Measurements from ENCODE around the gene AVPR2.

Gene AVPR2

DNA sequence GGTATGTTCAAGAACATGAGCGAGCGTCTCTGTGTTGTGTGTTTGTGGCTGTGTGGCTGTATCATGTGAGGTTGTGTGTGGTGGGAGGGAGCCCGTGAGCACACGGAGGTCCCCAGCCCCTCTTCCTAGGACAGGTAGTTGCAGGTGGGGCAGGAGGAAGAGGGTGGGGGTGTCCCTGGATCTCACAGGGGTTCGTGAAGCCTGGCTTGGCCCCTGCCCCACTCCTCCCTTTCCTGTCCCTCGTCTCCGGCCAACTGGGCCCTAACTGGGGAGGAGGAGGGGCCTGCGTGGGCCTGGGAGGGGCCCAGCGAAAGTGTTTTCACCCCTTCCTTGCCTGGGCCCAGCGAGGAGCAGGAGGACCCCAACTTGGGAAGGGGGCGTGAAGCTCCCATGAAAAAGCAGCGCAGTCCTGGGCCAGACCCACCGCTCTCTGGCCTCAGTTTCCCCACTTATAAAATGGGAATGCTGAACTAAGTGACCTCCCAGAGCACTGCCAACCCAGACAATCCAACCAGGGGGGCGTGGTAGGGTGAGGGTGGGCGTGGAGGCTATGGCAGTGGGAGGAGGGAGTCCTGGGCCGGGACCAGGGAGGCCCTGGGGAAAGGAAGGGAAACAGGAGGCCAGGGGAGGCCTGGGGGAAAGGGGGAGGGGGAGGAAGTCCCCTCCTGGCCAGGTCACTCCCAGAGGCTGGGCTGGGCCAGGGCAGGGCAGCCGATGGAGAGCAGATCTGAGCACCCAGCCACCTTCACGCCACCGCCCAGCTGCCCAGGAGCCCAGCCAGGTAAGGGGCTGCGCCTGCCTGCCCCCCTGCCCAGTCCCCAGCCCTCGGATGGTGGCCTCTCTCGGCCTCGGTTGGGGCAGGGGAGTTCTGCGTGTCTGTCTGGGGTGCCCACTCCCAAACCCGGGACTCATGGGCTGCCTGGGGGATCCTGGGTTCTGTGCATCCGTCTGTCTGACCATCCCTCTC is at the start of gene AVPR2:
Gene AVPR2, plus strand, starts transcription at position 683 of the 967 bp plus-strand sequence. CDS start 473 bp downstream, outside the sequence.
- DNase-seq, result no peak

DNA sequence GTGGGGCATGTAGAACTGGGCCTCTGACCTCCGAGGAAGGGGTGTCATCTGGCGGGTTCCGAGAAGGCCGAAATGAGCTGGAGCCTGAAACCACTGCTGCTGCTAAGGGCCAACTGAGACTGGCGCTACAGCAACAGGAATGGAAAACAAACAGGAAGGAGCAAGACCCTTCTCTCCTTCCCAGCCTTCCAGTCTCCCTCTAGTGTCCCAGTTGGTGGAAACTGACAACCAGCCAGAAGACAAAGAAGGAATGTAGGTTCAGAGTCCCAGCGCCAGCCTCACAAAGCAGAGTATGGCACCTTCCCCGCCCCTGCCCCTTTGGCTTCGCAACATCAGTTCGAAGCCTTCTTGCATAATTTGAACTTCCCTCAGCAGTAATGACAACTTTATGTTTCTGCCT is 49.8 kb upstream of the AVPR2 start:
- DNase-seq, result no peak

DNA sequence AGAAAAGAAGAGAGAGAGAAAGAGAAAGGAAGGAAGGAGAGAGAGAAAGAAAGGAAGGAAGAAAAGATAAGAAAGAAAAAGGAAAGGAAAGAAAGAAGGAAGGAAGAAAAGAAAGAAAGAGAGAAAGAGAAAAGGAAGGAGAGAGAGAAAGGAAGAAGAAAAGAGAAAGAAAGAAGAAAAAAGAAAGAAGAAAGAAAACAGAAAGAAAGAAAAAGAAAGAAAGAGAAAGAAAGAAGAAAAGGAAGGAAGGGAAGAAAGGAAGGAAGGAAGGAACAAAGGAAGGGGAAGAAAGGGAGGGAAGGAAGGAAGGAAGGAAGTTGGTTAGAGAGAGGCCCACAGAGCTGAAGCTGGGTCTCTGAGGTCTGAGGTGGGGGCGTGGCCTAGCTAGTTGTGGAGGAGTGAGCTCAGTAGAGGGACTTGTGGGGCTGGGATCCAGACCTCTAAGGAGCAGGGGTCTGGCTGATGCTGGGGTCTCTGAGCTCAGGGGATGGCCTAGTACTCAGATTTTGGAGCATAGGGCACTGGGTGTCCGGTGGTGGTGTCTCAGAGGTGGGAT is 47.0 kb upstream of the AVPR2 start:
- no peak for DNase-seq

DNA sequence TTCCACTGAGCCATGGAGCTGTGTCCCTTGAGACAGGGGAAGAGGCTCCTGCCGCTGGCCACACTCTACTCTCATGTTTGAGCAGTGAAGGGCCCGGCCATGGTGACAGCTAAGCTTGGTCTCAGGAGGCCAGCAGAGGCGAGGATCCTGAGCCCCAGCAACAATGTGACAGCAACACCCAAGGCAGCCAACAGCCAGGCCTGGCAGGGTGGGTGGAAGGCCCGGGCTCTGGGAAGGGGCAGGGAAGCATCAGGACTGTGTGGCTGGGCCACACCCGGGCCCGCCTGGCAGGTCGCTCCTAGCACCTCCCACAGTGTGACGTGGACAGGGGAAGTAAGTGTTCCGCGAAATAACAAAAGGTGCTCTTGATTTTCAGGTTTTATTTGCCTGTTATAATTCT is 43.3 kb upstream of the AVPR2 start:
- no peak for DNase-seq

DNA sequence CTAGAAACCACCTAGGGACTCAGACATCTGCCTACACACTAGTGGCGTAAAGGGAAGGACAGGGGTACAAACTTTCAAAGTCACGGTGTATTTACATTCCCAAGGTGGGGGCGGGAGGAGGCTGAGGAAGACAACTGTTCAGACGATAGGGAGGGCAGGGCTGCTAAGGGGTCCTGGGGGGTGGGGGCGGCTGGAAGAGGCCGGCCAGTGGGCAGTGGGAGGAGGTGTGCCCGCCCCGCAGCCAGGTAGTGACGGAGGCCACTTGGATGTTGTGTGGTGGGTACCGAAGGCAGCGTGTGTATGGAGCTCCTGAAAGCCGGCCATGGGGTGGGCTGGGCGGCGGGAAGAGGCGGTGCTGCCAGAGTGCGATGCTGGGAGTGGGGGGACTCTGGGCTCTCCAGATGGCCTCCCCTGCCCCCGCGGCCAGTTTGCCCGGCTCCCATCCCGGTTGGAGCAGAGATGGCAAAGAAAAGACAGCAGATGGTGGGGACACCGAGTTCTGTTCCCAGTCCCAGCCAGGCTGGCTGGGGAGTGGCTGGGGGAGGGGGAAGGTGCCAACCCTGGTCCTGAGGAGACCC is 42.7 kb upstream of the AVPR2 start:
- no peak for DNase-seq

DNA sequence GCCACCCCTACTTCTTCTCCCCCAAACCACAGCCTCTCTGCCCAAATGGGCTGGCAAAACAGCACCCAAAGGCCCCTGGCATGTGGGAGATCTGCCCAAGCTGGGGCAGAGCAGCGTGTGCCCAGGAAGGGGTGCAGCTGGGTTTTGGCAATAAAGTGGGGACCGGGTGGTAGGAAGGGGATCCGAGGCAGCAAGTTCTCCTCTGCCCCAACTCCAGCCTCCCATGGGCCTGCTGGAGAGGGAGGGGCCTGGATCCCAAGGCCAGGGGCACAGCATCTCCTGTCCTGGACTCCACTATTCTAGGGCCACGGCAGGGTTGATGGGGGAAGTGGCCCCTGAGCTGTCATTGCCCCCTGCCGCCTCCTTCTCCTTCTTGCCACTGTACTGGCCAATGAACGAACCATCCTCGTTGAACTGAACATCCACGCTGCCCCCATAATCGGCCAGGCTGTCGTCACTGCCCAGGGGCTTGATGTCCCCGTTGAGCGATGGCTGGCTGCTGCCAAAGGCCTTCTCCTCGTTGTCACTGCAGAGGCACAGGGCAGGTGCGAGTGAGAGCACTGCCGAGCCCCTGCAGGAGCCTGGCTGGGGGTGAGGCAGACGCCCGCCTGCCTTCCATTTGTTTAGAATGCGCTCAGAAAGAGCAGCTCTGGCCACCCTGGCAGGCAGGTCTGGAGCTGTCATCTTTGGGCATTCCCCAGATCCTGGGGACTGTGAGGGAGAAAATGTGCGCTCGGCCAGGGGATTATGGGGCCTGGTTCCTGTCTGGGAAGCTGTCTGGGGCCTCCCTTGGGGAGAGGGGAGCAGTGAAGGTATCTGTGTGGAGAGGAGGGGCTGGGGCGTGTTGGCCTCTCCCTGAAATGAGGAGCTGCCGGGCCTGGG is 41.9 kb upstream of the AVPR2 start:
- DNase-seq, result no peak

DNA sequence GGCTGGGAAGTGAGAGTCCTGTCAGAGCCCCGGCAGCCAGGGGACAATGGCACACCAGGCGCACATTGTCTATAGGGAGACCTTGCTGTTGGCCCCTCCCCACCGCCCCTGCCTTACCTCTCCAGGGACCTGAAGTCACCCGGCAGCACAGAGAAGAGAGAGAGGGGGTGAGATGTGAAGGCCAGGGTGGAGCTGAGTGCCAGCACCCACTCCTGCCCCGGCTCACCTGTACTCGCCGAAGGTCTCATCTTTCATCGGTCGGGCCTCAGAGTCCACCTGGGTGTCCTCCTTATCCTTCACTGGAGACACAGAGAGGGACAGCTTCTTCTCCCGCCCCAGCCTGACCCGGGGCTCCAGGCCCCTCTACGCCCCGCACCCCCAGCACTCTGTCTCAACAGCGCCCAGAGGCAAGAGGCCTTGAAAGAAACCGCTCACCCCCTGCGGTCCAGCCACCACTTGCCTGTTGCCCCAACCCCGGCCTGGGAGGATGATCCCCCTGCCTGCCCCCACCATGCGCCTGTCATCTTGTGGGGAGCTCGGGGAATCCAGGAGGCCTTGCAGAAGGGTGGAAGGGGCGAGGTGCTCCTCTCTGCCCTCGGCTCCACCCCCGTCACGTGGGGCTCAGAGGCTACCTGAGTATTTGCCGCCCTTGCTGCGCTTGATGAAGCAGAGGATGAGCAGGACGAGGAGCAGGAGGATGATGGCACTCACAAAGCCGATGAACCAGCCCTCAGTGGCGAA is 41.1 kb upstream of the AVPR2 start:
- DNase-seq, result no peak

DNA sequence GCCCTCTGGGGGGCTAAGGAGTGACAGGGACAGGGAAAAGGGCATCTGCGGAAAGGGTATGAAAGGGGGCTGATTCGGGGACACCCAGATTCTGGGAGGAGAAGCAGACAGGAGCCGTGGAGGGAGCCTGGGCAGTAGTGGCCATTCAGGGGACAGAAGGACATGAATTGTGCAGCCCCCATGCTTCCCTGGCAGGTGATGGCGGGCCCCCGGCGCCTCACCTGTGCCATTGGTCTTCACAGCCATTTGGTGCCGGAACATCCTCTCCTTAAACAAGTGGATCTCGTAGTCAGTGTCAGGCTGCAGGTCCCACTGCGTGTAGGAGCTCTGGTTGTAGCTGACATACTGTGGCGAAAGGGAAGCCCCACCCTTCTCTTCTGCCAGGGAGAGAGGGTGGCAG is 40.4 kb upstream of the AVPR2 start:
- no peak for DNase-seq

DNA sequence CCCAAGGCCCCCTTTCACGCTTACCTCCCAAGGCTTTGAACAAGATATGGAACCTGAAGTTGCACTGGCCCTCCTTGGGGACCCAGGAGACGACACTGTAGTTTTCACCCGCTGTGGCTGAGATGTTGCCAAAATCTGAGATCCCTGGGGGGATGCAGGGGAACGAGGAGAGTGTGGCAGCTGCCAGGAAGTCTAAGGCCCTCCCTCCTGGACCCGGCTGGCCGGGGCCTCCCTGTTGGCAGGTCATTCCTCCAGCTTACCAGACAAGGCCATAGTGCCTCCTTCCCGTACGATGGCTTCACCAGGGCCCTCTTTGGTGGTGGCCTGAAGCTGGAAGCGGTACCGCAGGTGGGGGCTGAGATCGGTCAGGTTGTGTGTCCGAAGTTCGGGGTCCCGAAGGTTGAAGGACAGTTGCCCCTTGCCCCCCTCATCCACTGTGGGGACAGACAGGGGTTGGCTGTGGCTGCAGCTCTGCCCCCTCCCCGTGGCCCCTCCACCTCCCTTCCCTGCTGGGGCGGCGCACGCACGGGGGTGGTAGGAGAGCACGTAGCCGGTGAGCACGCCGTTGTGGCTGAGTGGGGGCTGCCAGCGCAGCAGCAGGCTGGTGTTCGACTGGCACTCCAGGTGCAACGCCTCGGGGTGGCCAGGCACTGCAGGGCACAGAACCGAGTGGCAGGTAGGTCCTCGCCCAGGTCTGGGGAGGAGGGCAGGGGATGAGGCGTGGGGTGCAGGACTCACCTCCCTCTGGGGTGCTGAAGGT is 39.7 kb upstream of the AVPR2 start:
- no peak for DNase-seq

DNA sequence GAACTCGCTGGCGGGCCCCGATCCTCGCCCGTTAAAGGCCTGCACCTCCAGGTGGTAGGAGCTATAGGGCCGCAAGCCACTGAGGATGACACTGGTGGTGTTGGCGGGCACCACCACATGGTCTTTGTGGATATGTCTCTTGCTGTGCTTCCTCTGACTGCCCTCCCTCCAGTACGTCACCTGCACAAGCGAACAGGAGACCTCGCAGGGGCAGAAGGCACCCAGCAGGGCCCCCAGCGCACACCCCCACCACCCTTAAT is 39.2 kb upstream of the AVPR2 start:
- no peak for DNase-seq

DNA sequence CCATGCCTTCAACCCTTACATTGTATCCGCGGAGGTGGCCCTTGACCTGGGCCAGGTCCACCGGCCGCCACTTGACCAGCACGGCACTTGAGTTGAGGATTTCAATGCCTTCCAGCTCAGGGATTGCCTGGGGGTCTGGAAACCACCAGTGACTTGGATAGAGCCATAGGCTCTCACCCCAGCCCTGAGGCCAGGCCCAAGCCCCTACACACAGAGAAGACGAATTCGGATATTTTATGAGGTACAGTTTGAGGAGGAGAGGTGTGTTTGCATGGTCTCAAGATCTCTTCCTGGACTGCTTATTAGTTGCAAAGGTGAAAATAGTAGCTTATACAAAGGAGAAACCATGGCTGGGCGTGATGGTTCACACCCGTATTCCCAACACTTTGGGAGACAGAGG is 38.8 kb upstream of the AVPR2 start:
- no peak for DNase-seq

DNA sequence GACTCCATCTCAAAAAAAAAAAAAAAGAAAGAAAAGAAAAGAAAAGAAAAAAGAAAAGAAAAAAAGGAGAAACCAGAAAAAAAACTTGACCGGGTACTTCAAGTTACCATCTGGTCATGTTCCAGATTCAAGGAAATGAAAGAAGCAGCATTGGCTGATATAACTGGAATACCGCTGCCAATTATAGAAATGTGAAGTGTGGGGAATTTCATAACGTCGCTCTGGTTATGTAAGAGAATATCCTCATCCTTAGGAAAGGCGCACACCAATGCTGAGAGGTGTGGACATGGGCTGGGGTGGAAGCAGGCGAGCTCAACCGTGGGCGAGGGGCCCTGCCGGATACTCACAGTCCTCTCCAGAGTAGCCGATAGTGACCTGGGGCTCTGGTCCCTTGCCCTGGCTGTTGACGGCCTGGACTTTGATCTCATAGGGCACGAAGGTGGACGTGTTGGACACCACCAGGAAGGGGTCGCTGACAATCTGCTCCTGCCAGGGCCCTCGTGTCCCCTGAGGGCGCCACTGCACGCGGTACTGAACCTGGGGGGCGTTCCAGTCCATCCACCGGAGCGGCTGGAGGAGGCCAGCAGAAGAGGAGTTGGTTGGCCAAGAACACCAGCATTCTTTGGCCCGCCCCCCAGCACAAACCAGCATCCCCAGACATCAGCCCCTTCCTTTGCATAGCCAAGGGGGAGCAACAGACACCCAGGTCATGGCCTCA is 38.0 kb upstream of the AVPR2 start:
- no peak for DNase-seq

DNA sequence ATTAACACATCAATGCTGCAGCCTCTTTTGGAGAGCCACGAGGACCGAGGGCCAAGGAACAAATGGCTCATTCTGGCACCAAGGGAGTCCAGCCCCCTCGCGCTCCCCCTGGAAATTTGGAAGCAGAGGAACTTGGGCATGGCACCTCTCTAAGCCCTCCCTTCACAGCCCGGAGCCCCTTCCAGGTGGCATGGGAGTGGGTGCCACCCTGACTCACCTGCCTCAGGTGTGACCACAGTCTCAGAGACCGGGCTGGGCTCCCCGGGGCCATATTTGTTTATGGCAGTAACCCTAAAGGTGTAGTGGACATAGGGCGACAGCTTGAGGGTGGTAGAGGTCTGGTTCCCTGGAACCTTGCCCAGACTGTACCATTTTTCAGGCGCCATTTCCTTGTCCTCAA is 37.3 kb upstream of the AVPR2 start:
- DNase-seq, result no peak

DNA sequence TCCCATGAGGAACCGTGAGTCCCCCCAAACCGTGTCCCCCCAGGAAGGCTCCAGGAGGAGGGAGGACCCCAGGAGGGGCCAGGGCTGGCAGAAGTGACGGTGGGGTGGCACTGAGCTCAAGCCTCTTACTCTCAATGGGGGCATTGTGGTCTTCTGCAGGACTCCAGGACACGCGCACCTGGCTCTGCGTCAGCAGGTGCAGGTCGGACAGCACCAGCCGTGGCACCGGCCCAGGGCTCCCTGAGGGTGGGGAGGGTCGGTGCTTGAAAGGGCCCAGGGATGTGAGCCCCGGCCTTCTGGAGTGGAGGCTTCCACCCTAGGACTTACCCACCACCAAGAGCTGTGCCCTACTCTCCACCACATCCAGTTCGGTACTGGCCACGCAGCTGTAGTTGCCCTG is 36.8 kb upstream of the AVPR2 start:
- no peak for DNase-seq

DNA sequence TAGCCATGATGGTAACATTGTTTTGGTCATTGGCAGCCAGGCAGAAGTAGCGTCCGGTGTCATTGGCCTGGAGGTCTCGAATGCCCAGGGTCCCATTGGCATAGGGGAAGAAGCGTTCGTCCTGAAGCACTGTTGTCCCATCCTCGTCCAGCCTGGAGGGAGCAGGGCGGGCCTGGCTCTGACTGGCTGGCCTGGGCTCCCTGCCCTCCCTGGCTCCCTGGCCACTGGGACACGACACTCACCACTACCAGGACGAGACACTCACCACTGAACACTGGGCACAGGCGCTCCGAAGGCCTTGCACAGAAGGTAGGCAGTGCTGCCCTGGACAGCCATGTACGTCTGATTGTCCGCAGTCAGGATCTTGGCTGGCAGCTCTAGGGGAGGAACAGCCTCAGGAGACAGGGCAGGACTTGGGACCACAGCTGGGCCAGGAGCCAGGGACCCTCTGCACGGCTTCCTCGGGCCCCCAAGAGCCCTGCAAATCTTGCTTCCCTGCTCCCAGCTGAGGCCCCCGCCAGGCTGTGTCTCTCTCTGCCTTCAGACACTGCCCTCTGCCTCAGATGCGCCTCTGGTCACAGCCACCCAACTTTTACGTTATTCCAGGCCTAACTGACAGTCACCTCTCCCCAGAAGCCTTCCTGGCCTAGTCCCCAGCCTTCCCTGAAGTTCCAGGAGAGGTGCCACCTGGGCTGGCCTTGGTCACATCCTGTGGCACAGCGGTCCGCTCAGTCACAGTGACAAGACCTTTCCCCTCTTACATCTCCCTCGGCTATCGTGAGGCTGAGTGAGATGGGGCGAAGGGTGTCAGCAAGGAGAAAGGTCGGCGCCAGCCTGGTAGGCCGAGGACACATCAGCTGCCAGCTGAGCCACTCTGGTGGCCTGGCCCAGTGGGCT is 35.6 kb upstream of the AVPR2 start:
- no peak for DNase-seq

DNA sequence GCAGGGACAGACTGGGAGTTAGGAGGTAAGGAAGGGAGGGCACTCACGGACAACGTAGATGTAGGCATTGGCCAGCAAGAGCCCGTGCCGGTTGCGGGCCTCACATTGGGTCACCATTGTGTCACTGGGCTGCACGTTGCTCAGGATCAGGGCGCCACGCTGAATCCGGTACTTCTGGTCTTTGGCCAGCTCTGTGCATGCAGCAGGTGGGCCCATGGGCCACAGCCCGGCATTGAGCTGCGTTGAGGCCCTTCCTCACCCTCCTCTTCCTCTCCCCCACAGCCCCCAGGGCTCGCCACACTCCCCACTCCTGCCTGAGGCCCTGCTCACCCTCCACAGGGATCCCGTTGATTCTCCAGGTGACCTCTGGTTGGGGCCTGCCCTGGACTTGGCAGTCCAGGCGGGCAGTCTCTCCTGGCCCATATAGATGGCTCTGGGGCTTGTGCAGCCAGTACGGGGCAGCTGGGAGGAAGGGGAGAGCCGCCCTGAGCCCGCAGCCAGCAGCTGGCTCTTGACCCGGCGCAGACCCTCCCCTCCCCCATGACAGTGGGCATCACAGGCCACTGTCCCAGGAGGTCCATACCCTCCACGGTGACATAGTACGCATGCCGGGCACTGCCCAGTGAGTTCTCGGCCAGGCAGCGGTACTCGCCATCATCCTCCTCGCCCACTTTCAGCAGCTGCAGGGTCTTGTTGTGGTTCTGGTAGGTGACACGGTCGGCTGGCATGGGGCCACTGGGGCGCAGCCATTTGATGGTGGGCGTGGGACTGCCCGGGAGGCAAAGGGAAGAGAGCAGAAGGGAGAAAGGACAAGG is 34.8 kb upstream of the AVPR2 start:
- no peak for DNase-seq

DNA sequence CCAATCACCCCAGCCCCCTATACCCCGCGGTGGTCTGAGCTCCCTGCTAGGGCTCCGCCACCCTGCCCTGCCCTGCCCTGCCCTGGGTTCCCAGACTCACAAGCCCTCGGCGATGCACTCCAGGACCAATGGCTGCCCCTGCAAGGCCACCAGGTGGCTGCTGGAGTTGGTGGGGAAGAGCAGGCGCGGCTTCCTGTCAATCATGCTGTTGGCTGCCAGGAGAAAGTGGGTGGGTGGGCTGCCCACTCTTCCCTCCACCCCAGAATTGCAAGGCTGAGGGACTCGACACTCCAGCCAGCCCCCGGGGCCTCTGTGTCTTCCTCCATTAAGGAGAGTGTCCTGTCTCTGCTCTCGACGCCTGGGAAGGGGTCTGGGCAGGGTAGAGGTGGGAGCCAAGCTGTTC is 34.2 kb upstream of the AVPR2 start:
- DNase-seq, result no peak

DNA sequence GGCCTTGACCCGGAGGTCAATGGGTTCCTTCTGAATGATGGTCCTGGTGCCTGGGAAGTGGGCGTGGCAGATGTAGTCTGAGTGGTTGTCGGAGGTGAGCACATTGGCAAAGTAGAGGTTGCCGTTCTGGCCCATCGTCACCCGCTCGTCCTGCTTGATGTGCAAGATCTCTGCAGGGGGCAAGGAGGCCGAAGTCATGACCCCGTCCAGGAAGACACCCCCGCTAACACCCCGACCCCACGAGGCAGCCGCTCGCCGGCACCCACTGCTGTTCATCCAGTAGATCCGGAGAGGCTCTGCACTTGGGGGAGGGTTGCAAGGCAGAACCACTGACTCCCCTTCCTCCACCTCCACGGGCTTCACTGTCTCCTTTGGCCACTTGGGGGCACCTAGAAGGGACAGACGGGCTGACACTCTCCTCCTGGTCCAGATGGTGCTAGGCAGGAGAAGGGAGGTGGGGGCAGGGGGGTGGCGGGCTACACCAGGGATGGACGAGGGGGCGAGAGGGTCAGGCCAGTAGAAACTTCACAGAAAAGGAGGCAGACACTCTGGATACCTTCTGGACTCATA is 33.6 kb upstream of the AVPR2 start:
- DNase-seq, result no peak

DNA sequence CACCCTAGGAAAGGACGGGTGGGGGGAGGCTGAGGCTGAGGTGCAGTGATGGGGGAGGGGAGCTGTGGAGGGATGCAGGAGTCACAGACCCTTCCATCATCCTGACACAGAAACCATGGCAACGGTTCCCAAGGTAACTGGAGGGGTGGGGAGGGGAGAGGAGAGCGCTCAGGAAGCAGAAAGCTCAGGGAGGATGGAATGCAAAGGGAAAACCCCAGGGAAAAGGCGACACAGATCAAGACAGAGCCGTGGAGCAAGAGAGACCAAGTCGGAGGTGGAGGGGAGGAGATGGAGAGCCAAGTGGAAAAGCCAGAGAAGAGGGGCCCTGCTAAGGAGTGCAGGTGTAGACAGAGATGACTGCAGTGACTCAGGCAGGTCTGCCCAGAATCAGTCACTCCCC is 33.0 kb upstream of the AVPR2 start:
- DNase-seq, result no peak

All from activated CD4-positive, alpha-beta T cell treated with anti-CD3 and anti-CD28 coated beads, Interleukin-2, Interleukin-6, amounts not matched to agents 100 ng/mL and 50 ng/mL, durations not matched to agents 16 hours and 8 hours (primary cell).